Spinal cord (tissue), 10 donors: Measurements from ENCODE around the gene PTPRQ. TPM values are rescaled to one million over a fixed set of nuclear protein-coding genes. Genes with fewer than 3 reads are reported as not detected.

Experiments used
- DNase-seq, 6 donors: peaks; one replicate each; pipeline versions ENCODE4 v3.0.0 to v3.0.0-alpha.2; 2013 to 2015; ENCODE audit warnings: low spot score in 6 of 6, low read depth in 4 of 6
- H3K27ac ChIP-seq: one replicate; pipeline ENCODE4 v1.5.1; 2013; ENCODE audit warnings: low read depth, low read length, control low read depth
- H3K27me3 ChIP-seq: one replicate; pipeline ENCODE4 v1.6.1; 2013; ENCODE audit warnings: low read length; ENCODE audit not compliant: control insufficient read depth, insufficient read depth
- H3K36me3 ChIP-seq: one replicate; pipeline ENCODE4 v1.6.1; 2013; ENCODE audit warnings: low read length; ENCODE audit not compliant: control insufficient read depth, insufficient read depth
- H3K4me1 ChIP-seq: one replicate; pipeline ENCODE4 v1.6.1; 2013; ENCODE audit warnings: low read length; ENCODE audit not compliant: control insufficient read depth, insufficient read depth
- H3K4me3 ChIP-seq: one replicate; pipeline ENCODE4 v1.5.1; 2013; ENCODE audit warnings: low read depth, low read length, control low read depth
- H3K9me3 ChIP-seq: one replicate; pipeline ENCODE4 v1.6.1; 2013; ENCODE audit warnings: low read length; ENCODE audit not compliant: control insufficient read depth, insufficient read depth
- WGBS: methylation state at CpG from one replicate; pipeline ENCODE4 v1.1.5; 2013; ENCODE audit warnings: missing lambda C conversion rate; ENCODE audit not compliant: insufficient coverage; 5-methylcytosine and 5-hydroxymethylcytosine counted together
- polyA plus RNA-seq, 2 donors: library from polyadenylated mRNA; unstranded; fragments of 120-200 nt; gene quantifications; one replicate each; pipeline ENCODE4 v1.2.1, GENCODE V29; 2013; ENCODE audit not compliant: insufficient read length in 2 of 2
- total RNA-seq, 2 donors: library from RNA; depleted of rRNA in 1 of 2; stranded (reverse); fragments of 120-200 nt in 1 of 2; fragments of >200 nt in 1 of 2; gene quantifications; one replicate each; pipeline versions ENCODE4 v1.2.3 to v1.2.4, GENCODE V29; 2013 to 2014
- donor health status: healthy.

PTPRQ gene
- total and polyA plus RNA-seq, 4 donors, result 0.99 to 1.7 (median 1.3) TPM

- Histone ChIP-seq H3K27me3 (no peaks in the 10 kb centered on the region), H3K4me1 (no peaks in the 10 kb centered on the region), H3K27ac (no peak overlapping the region), H3K9me3 (no peaks in the 10 kb centered on the region), H3K36me3 (no peaks in the 10 kb centered on the region), H3K4me3 (no peak overlapping the region)
- no peak for DNase-seq
- no CpG with 5 or more reads among the region's 2 CpGs for WGBS
Observed at GRCh38 chr12:80539029-80539428, 95.0 kb downstream of the PTPRQ start.

- H3K27me3 ChIP-seq, result no peaks in the 10 kb centered on the region
- DNase-seq, result no peak
- no peak overlapping the region for H3K27ac ChIP-seq
- WGBS, result no CpG with 5 or more reads among the region's 3 CpGs
- H3K9me3 ChIP-seq, result no peaks in the 10 kb centered on the region
- no peaks in the 10 kb centered on the region for H3K36me3 ChIP-seq
- H3K4me1 ChIP-seq, result no peaks in the 10 kb centered on the region
- no peak overlapping the region for H3K4me3 ChIP-seq
Observed at GRCh38 chr12:80549298-80549697, 105.3 kb downstream of the PTPRQ start.

GRCh38 chr12:80551897-80552296 is 107.9 kb downstream of the PTPRQ start:
- H3K4me3 ChIP-seq, result no peak overlapping the region
- H3K9me3 ChIP-seq, result no peaks in the 10 kb centered on the region
- H3K36me3 ChIP-seq, result no peaks in the 10 kb centered on the region
- H3K27ac ChIP-seq, result no peak overlapping the region
- DNase-seq, result peak in 2 of 6 donors; percentile 4 to 7
- H3K4me1 ChIP-seq, result no peaks in the 10 kb centered on the region
- 90% methylated on average over 1 of the region's 1 CpG for WGBS
- no peaks in the 10 kb centered on the region for H3K27me3 ChIP-seq

DNA sequence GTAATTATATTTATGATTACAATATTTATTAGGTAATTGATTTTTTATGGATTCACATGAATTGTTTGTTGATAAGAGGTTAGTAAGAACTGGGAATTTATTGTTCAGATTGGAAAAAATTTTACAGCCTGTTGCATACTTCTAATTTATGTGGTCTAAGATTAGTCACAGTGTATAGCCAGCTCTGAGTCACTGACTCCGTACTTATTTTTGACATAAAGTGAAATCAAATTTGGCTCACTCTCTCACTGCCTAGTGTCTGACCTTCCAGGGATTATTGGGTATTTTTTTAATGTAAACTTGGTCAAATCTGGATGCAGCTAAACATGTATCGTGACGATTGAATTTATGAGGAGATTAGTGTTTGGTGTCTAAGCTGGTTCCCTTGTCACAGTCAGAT is 109.3 kb downstream of the PTPRQ start:
- no peaks in the 10 kb centered on the region for H3K4me1 ChIP-seq
- no peaks in the 10 kb centered on the region for H3K27me3 ChIP-seq
- no peak overlapping the region for H3K27ac ChIP-seq
- H3K4me3 ChIP-seq, result no peak overlapping the region
- WGBS, result 90% methylated on average over 2 of the region's 3 CpGs
- DNase-seq, result no peak
- H3K36me3 ChIP-seq, result no peaks in the 10 kb centered on the region
- H3K9me3 ChIP-seq, result no peaks in the 10 kb centered on the region

GRCh38 chr12:80556566-80556965 is 112.5 kb downstream of the PTPRQ start:
- Histone ChIP-seq H3K4me1 (no peaks in the 10 kb centered on the region), H3K27ac (no peak overlapping the region), H3K9me3 (no peaks in the 10 kb centered on the region), H3K4me3 (no peak overlapping the region), H3K27me3 (no peaks in the 10 kb centered on the region), H3K36me3 (no peaks in the 10 kb centered on the region)
- WGBS, result no CpG with 5 or more reads among the region's 1 CpG
- no peak for DNase-seq

DNA sequence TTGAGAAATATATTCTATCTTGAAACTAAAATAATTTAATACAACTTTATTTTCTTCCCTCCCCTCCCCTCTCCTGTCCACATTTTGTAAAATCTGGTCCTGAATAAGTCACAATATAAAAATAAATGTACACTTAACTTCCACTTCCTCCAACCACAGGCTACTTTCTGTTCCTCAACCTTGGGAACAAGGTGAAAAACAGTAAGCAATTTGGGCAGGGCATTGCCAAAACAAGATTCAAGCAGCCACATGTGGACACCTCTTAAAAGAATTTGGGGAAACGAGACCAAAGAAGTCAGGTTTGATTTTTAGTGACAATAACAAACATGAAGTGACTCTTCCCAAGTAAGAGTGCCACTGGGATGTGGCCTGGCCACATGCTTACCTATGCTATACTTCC is 115.7 kb downstream of the PTPRQ start:
- no peak for DNase-seq
- Histone ChIP-seq H3K27me3 (no peaks in the 10 kb centered on the region), H3K27ac (no peak overlapping the region), H3K4me3 (no peak overlapping the region), H3K36me3 (no peaks in the 10 kb centered on the region), H3K4me1 (no peaks in the 10 kb centered on the region), H3K9me3 (no peaks in the 10 kb centered on the region)
- 100% methylated on average over 1 of the region's 1 CpG for WGBS

GRCh38 chr12:80565271-80565670 is 121.2 kb downstream of the PTPRQ start:
- H3K9me3 ChIP-seq, result no peaks in the 10 kb centered on the region
- H3K4me3 ChIP-seq, result no peak overlapping the region
- no CpG with 5 or more reads among the region's 2 CpGs for WGBS
- H3K27me3 ChIP-seq, result no peaks in the 10 kb centered on the region
- no peaks in the 10 kb centered on the region for H3K36me3 ChIP-seq
- peak in 1 of 6 donors; percentile 8 for DNase-seq
- H3K4me1 ChIP-seq, result no peaks in the 10 kb centered on the region
- no peak overlapping the region for H3K27ac ChIP-seq

GRCh38 chr12:80567401-80567800 is 123.4 kb downstream of the PTPRQ start:
- Histone ChIP-seq H3K9me3 (no peaks in the 10 kb centered on the region), H3K4me3 (no peak overlapping the region), H3K27ac (no peak overlapping the region), H3K4me1 (no peaks in the 10 kb centered on the region), H3K36me3 (no peaks in the 10 kb centered on the region), H3K27me3 (no peaks in the 10 kb centered on the region)
- no peak for DNase-seq

DNA sequence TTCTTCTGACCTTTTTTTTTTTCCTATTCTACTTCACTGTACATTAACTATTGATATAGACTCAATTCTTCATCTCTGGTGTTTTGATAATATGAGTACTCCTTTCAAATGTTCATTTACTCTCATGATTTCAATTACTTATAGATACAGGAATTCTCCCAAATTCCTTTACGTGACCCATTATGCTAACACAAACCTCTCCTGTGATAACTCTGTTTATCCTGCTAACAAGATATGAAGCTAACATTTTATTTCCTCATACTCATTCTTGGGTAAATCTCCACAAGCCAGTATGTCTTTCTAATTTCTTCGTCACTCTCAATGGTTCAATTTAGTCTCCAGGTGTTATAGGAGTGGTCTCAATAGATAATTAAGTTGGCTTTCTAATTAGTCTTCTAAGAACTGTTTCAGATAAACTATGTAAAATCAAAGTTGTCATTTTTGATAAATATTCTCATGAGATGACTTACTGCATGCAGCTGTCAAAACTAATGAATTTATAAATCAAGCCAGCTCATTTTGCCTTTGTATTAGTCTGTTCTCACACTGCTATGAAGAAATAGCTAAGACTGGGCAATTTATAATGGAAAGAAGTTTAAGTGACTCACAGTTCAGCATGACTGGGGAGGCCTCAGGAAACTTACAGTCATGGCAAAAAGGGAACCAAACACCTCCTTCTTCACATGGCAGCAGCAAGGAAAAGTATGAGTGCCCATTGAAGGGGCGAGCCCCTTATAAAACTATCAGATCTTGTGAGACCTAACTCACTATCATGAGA is 132.8 kb downstream of the PTPRQ start:
- Histone ChIP-seq H3K27ac (no peak overlapping the region), H3K9me3 (no peaks in the 10 kb centered on the region), H3K36me3 (no peaks in the 10 kb centered on the region), H3K4me3 (no peak overlapping the region), H3K4me1 (no peaks in the 10 kb centered on the region), H3K27me3 (no peaks in the 10 kb centered on the region)
- DNase-seq, result no peak
- 100% methylated on average over 1 of the region's 3 CpGs for WGBS

DNA sequence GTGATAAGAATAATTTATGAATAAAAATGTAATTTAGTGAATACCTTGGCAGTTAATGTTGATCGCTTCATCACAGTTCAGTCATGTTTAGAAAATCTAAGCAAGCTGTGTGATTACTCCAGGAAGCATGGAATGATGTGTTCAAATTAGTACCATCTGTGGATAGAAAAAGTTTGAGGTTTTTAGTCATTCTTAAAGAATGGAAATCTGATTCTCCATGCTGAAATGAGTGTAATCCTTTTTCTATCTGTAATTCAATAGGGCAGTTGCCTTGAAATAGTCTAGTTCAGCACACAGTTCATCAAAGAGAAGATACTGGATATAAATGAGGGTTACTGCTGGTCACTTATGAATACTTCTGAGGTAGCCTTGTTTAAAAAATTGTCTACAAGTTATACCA is 136.2 kb downstream of the PTPRQ start:
- DNase-seq, result no peak

More for the DNA sequence above, 136.2 kb downstream of the PTPRQ start:
- no peaks in the 10 kb centered on the region for H3K36me3 ChIP-seq
- 100% methylated on average over 1 of the region's 1 CpG for WGBS
- H3K27me3 ChIP-seq, result no peaks in the 10 kb centered on the region
- no peak overlapping the region for H3K27ac ChIP-seq
- H3K9me3 ChIP-seq, result no peaks in the 10 kb centered on the region
- H3K4me1 ChIP-seq, result no peaks in the 10 kb centered on the region
- H3K4me3 ChIP-seq, result no peak overlapping the region
